ENCODE data around the gene CHCT1. TPM values are rescaled to one million over a fixed set of nuclear protein-coding genes. Genes with fewer than 3 reads are reported as not detected.

The CHCT1 gene
- total RNA-seq, 1 donor from 2014 or later: not detected

- Histone ChIP-seq H3K9me3 (no peaks in the 10 kb centered on the region), H3K36me3 (peaks cover 46% of the 10 kb centered on the region), H3K27me3 (no peaks in the 10 kb centered on the region), H3K27ac (no peak overlapping the region), H3K4me3 (no peak overlapping the region), H3K4me1 (no peaks in the 10 kb centered on the region)
- no peak for ATAC-seq
- intact Hi-C loops (cut with DNase I): no loop called here
- DNase-seq: no peak
- TF ChIP-seq CTCF (IDR thresholded peaks at IDR 0.05): no peak
Measured at GRCh38 chr17:60445144-60445543, 22.9 kb downstream of the CHCT1 start.

- DNase-seq (no peak), ATAC-seq (no peak)
- Histone ChIP-seq H3K9me3 (no peaks in the 10 kb centered on the region), H3K4me1 (no peaks in the 10 kb centered on the region), H3K27ac (no peak overlapping the region), H3K27me3 (no peaks in the 10 kb centered on the region), H3K4me3 (no peak overlapping the region), H3K36me3 (peaks cover 68% of the 10 kb centered on the region)
- intact Hi-C loops (cut with DNase I): no loop called here
- TF ChIP-seq CTCF (IDR thresholded peaks at IDR 0.05): no peak
Measured at GRCh38 chr17:60447375-60447774, 25.1 kb downstream of the CHCT1 start.

- no peak for TF ChIP-seq CTCF (IDR thresholded peaks at IDR 0.05)
- H3K9me3 ChIP-seq: no peaks in the 10 kb centered on the region
- ATAC-seq (no peak), DNase-seq (no peak)
- H3K4me1 ChIP-seq: no peaks in the 10 kb centered on the region
- H3K36me3 ChIP-seq: peaks cover 86% of the 10 kb centered on the region
- no peak overlapping the region for H3K4me3 ChIP-seq
- no peaks in the 10 kb centered on the region for H3K27me3 ChIP-seq
- intact Hi-C loops (cut with DNase I): no loop called here
- no peak overlapping the region for H3K27ac ChIP-seq
Measured at GRCh38 chr17:60451071-60451470, 28.8 kb downstream of the CHCT1 start.

GRCh38 chr17:60451965-60452364 lies 29.7 kb downstream of the CHCT1 start:
- no peak for DNase-seq
- no peak overlapping the region for H3K4me3 ChIP-seq
- no peak for ATAC-seq
- no peak overlapping the region for H3K27ac ChIP-seq
- TF ChIP-seq CTCF (IDR thresholded peaks at IDR 0.05): no peak
- H3K9me3 ChIP-seq: no peaks in the 10 kb centered on the region
- no peaks in the 10 kb centered on the region for H3K27me3 ChIP-seq
- peaks cover 86% of the 10 kb centered on the region for H3K36me3 ChIP-seq
- intact Hi-C loops (cut with DNase I): no loop called here
- no peaks in the 10 kb centered on the region for H3K4me1 ChIP-seq

GRCh38 chr17:60455378-60455777 lies 33.1 kb downstream of the CHCT1 start:
- no peak for ATAC-seq
- H3K36me3 ChIP-seq: peaks cover 99% of the 10 kb centered on the region

More at GRCh38 chr17:60455378-60455777, 33.1 kb downstream of the CHCT1 start:
- Histone ChIP-seq H3K27me3 (no peaks in the 10 kb centered on the region), H3K4me1 (no peaks in the 10 kb centered on the region), H3K27ac (no peak overlapping the region), H3K9me3 (no peaks in the 10 kb centered on the region), H3K4me3 (no peak overlapping the region)
- intact Hi-C loops (cut with DNase I): no loop called here
- TF ChIP-seq CTCF (IDR thresholded peaks at IDR 0.05): no peak
- no peak for DNase-seq
